ENCODE measurements around the gene AGBL3.

DNA sequence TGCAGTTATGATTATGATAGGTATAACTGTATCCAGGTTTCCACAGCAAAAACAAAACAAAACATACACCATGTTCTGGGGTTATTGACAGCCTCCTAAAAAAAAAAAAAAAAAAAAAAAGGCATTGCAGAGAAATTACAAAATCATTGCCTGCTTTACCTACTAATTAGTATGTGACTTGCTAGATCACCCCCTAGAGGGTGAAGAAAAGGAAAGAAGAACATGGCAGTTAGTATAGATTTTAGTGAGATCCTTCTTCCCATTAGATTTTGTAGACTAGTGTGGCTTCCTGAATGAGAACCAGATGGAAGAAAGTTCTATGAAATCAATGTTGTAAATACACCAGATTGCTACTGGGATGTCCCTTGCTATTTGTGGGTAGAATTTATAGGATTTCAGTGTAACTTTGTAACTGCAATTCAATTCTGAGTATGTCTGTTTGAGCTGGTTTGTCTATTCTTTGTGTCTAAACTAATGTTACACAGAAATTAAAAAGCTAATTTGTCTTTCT is 24.0 kb upstream of the AGBL3 start:
- TF ChIP-seq, protein P1, sequence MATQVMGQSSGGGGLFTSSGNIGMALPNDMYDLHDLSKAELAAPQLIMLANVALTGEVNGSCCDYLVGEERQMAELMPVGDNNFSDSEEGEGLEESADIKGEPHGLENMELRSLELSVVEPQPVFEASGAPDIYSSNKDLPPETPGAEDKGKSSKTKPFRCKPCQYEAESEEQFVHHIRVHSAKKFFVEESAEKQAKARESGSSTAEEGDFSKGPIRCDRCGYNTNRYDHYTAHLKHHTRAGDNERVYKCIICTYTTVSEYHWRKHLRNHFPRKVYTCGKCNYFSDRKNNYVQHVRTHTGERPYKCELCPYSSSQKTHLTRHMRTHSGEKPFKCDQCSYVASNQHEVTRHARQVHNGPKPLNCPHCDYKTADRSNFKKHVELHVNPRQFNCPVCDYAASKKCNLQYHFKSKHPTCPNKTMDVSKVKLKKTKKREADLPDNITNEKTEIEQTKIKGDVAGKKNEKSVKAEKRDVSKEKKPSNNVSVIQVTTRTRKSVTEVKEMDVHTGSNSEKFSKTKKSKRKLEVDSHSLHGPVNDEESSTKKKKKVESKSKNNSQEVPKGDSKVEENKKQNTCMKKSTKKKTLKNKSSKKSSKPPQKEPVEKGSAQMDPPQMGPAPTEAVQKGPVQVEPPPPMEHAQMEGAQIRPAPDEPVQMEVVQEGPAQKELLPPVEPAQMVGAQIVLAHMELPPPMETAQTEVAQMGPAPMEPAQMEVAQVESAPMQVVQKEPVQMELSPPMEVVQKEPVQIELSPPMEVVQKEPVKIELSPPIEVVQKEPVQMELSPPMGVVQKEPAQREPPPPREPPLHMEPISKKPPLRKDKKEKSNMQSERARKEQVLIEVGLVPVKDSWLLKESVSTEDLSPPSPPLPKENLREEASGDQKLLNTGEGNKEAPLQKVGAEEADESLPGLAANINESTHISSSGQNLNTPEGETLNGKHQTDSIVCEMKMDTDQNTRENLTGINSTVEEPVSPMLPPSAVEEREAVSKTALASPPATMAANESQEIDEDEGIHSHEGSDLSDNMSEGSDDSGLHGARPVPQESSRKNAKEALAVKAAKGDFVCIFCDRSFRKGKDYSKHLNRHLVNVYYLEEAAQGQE (IDR thresholded peaks at IDR 0.05; ENCODE audit: low read depth), result no peak
- TF ChIP-seq, protein P2, sequence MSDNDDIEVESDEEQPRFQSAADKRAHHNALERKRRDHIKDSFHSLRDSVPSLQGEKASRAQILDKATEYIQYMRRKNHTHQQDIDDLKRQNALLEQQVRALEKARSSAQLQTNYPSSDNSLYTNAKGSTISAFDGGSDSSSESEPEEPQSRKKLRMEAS (IDR thresholded peaks at IDR 0.05), result no peak

Data from Ishikawa (cell line).